Endodermal cell (in vitro differentiated cells): ENCODE measurements around the gene KIF26A. TPM values are rescaled to one million over a fixed set of nuclear protein-coding genes. Genes with fewer than 3 reads are reported as not detected.

Source experiments
- DNase-seq: peaks from one replicate; pipeline ENCODE4 v3.0.0-alpha.2; 2017
- H3K27ac ChIP-seq: 2 replicates; pipeline ENCODE4 v1.5.1; 2013; ENCODE audit warnings: mild to moderate bottlenecking, low read depth, low read length, moderate library complexity
- H3K27me3 ChIP-seq: 2 replicates; pipeline ENCODE4 v1.6.1; 2013; ENCODE audit warnings: mild to moderate bottlenecking, low read length, moderate library complexity; ENCODE audit not compliant: insufficient read depth, control insufficient read depth, poor library complexity, severe bottlenecking
- H3K36me3 ChIP-seq: 2 replicates; pipeline ENCODE4 v1.7.0; 2013; ENCODE audit warnings: mild to moderate bottlenecking, low read length, moderate library complexity; ENCODE audit not compliant: control insufficient read depth, insufficient read depth
- H3K4me1 ChIP-seq: one replicate; pipeline ENCODE4 v1.7.0; 2013; ENCODE audit warnings: low read length; ENCODE audit not compliant: control insufficient read depth, insufficient read depth
- H3K4me3 ChIP-seq: 2 replicates; pipeline ENCODE4 v1.5.1; 2013; ENCODE audit warnings: mild to moderate bottlenecking, low read length, moderate library complexity
- H3K9ac ChIP-seq: 2 replicates; pipeline ENCODE4 v1.6.1; 2013; ENCODE audit warnings: mild to moderate bottlenecking, low read length, moderate library complexity; ENCODE audit not compliant: poor library complexity, severe bottlenecking; ENCODE audit errors: extremely low read depth
- H3K9me3 ChIP-seq: 2 replicates; pipeline ENCODE4 v1.6.1; 2013; ENCODE audit warnings: mild to moderate bottlenecking, low read length, moderate library complexity; ENCODE audit not compliant: control insufficient read depth
- H3K27ac Mint-ChIP-seq: 2 replicates; pipeline ENCODE4 v1.8.0; 2020; ENCODE audit warnings: mixed read lengths
- H3K27me3 Mint-ChIP-seq: 2 replicates; pipeline ENCODE4 v1.8.0; 2021; ENCODE audit warnings: mild to moderate bottlenecking, mixed read lengths; ENCODE audit not compliant: insufficient read depth
- H3K36me3 Mint-ChIP-seq: 2 replicates; pipeline ENCODE4 v1.8.0; 2020; ENCODE audit warnings: low read depth, mixed read lengths
- H3K4me1 Mint-ChIP-seq: 2 replicates; pipeline ENCODE4 v1.8.0; 2020; ENCODE audit warnings: mixed read lengths
- H3K4me3 Mint-ChIP-seq: 2 replicates; pipeline ENCODE4 v1.8.0; 2020; ENCODE audit warnings: mild to moderate bottlenecking, moderate library complexity, mixed read lengths
- H3K9me3 Mint-ChIP-seq: 2 replicates; pipeline ENCODE4 v1.8.0; 2020; ENCODE audit warnings: mild to moderate bottlenecking, mixed read lengths
- CTCF ChIP-seq: fragments of 200-600 bp; sonication (generic); conservative IDR thresholded peaks from 2 replicates; pipeline ENCODE4 v1.5.0; 2021; ENCODE audit warnings: antibody characterized with exemption, mild to moderate bottlenecking
- WGBS, 2 experiments: methylation state at CpG; one replicate each; pipeline versions ENCODE4 v1.1.5 to v1.1.7; 2013; ENCODE audit warnings: missing lambda C conversion rate in 2 of 2, mixed read lengths in 1 of 2; ENCODE audit not compliant: insufficient coverage in 1 of 2, insufficient read length in 1 of 2; 5-methylcytosine and 5-hydroxymethylcytosine counted together
- total RNA-seq, 2 donors: library from RNA; stranded (reverse); fragmentation: NEBNext Ultra II Directional in 1 of 2; extraction: Animal tissue kit (Norgen Biotek cat#: 25700) in 1 of 2; gene quantifications; 2 replicates in 1 of 2; 3 replicates in 1 of 2; pipeline ENCODE4 v1.2.1, GENCODE V29; 2021

KIF26A gene
- total RNA-seq, 2 donors from 2014 or later = 36.7 to 54.8 TPM

DNA sequence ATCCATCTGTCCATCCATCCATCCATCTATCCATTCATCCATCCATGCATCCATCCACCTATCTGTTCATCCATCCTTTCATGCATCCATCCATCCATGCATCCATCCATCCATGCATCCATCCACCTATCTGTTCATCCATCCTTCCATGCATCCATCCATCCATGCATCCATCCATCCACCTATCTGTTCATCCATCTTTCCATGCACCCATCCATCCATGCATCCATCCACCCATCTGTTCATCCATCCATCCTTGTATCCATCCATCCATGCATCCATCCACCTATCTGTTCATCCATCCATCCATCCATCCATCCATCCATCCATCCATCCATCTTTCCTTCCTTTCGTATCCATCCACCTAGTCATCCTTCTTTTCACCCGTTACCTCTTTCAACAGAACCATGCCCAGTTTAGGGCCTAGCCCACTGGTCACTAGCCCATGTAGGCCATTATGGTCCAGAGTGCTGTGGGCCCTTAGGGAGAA is 66.3 kb downstream of the KIF26A start:
- Histone ChIP-seq H3K4me3 (no peak overlapping the region), H3K9me3 (no peaks in the 10 kb centered on the region), H3K9ac (no peak overlapping the region), H3K4me1 (no peaks in the 10 kb centered on the region), H3K27ac (no peak overlapping the region), H3K36me3 (no peaks in the 10 kb centered on the region), H3K27me3 (no peaks in the 10 kb centered on the region)
- no peak for TF ChIP-seq CTCF
- Mint-ChIP-seq H3K4me1 (no peaks in the 10 kb centered on the region), H3K4me3 (no peak overlapping the region), H3K27me3 (no peaks in the 10 kb centered on the region), H3K27ac (no peak overlapping the region), H3K9me3 (no peaks in the 10 kb centered on the region), H3K36me3 (no peaks in the 10 kb centered on the region)
- no peak for DNase-seq
- 89% methylated on average over 2 of the region's 2 CpGs; no CpG with 5 or more reads in 1 of the 2 experiments for WGBS, 2 experiments

DNA sequence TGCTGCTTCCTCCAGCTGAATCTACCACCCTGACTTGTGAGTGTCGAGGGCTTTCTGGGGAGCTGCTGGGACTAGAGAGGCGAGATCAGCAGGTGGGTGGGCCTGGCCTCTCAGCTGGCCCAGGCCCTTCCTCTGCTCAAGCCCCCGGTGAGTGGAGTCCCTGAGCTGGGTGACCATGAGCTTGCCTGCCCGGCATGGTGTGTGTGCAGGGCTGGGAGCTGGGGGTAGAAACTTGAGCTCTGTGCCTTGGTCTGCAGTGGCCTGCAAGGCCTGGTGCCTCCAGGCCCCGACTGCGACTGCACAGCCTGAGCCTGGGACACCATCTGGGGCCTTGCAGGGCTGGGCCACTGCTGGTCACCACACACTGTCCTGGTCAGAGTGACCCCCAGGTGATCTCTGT is 67.4 kb downstream of the KIF26A start:
- Mint-ChIP-seq H3K27me3 (no peaks in the 10 kb centered on the region), H3K4me1 (no peaks in the 10 kb centered on the region), H3K36me3 (no peaks in the 10 kb centered on the region), H3K27ac (no peak overlapping the region), H3K4me3 (no peak overlapping the region), H3K9me3 (no peaks in the 10 kb centered on the region)
- H3K4me1 ChIP-seq = no peaks in the 10 kb centered on the region
- no peak overlapping the region for H3K4me3 ChIP-seq
- no peak for DNase-seq
- no peaks in the 10 kb centered on the region for H3K9me3 ChIP-seq
- no peak for TF ChIP-seq CTCF
- no peak overlapping the region for H3K27ac ChIP-seq
- H3K9ac ChIP-seq = no peak overlapping the region
- no peaks in the 10 kb centered on the region for H3K27me3 ChIP-seq
- no peaks in the 10 kb centered on the region for H3K36me3 ChIP-seq
- WGBS, 2 experiments = 85 to 97% methylated on average over 5 to 6 of the region's 6 CpGs

DNA sequence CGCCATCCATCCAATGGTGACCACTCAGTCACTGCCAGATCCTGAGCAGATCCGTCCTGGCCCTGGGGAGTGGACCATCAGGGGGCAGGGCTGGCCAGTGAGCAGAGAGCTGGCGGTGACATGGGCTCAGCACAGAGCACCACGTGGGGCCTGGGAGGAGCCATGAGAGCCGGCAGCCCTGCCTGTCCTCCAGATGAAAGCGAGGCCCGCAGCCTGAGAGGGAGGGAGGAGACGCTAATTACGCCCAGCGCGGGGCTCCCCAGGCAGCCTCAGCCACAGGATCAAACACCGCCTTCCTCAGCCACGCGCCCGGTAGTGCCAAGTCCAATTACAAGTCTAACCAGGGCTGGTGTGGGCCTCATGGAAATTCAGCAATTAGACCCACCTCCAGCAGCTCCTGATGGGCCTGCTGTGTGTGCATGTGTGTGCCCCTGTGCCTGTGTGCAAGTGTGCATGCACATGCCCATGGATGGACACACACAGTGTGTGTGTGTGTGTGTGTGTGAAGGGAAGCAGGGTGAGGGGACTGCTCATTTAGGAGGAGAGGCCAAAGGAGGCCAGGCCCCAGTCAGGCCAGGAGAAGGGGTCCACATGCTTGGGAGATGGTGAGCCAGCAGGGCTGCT is 68.0 kb downstream of the KIF26A start:
- Histone ChIP-seq H3K27ac (no peak overlapping the region), H3K36me3 (no peaks in the 10 kb centered on the region), H3K27me3 (no peaks in the 10 kb centered on the region), H3K4me3 (no peak overlapping the region), H3K4me1 (no peaks in the 10 kb centered on the region), H3K9me3 (no peaks in the 10 kb centered on the region), H3K9ac (no peak overlapping the region)
- Mint-ChIP-seq H3K4me1 (no peaks in the 10 kb centered on the region), H3K4me3 (no peak overlapping the region), H3K27ac (no peak overlapping the region), H3K9me3 (no peaks in the 10 kb centered on the region), H3K36me3 (no peaks in the 10 kb centered on the region), H3K27me3 (no peaks in the 10 kb centered on the region)
- peak; percentile 78 for DNase-seq
- WGBS, 2 experiments = 40 to 67% methylated on average over 9 to 15 of the region's 15 CpGs
- peak; percentile 32 for TF ChIP-seq CTCF
